GM13976 (cell line): ENCODE measurements around the gene CARNS1.

Experiments used
- DNase-seq: peaks from one replicate; pipeline ENCODE4 v3.0.0; 2012; ENCODE audit warnings: low spot score
- in situ Hi-C: fragments of 300-500 bp; cut with MboI; formaldehyde crosslinking; loops from one replicate; pipeline ENCODE4 v1.12.0; 2022; ENCODE audit warnings: low sequenced_read_pairs, mixed read lengths, inconsistent platforms; ENCODE audit not compliant: unreplicated experiment
- TF ChIP-seq, protein P1 (sequence below): IDR thresholded peaks from 2 replicates; pipeline ENCODE4 v1.5.1; 2012; ENCODE audit warnings: borderline replicate concordance, mild to moderate bottlenecking; ENCODE audit not compliant: insufficient read depth; ENCODE audit errors: extremely low read depth, missing control alignments, control extremely low read depth

Gene CARNS1

DNA sequence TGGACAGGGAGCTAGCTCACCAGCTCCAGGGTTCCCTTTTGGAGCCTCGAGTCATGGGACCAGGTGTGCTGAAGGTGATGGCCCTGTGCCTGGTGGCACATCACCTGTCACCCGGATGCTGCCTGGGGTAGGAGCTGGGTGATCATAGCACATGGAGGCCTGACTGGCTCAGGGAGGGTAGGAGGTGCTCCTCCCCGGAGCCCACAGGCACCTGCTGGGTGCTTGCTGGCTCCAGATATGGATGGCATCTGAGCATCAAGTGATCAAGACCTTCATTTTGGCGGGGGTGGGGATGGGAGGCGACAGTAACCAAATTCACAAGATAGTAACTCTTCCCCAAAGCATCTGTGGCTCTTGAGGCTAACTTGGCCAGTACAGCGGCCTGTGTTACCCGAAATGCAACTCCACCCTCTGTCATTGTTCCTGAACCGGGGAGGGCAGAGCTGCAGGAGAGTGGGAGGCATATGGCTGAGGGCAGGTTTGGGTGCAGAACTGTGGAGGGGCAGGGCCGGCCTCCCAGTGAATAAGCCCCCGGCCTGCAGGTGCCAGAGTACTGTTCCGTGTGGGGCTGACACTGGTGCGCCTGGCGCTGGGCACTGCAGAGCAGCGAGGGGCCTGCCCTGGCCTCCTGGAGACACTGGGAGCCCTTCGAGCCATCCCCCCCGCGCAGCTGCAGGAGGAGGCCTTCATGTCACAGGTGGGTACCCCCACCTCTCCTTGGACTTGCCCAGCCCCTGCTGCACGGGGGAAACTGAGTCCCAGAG, 6.9 kb upstream of the CARNS1 start:
- no peak for DNase-seq
- in situ Hi-C loops: no loop called here
- TF ChIP-seq, protein P1, sequence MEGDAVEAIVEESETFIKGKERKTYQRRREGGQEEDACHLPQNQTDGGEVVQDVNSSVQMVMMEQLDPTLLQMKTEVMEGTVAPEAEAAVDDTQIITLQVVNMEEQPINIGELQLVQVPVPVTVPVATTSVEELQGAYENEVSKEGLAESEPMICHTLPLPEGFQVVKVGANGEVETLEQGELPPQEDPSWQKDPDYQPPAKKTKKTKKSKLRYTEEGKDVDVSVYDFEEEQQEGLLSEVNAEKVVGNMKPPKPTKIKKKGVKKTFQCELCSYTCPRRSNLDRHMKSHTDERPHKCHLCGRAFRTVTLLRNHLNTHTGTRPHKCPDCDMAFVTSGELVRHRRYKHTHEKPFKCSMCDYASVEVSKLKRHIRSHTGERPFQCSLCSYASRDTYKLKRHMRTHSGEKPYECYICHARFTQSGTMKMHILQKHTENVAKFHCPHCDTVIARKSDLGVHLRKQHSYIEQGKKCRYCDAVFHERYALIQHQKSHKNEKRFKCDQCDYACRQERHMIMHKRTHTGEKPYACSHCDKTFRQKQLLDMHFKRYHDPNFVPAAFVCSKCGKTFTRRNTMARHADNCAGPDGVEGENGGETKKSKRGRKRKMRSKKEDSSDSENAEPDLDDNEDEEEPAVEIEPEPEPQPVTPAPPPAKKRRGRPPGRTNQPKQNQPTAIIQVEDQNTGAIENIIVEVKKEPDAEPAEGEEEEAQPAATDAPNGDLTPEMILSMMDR: no peak

DNA sequence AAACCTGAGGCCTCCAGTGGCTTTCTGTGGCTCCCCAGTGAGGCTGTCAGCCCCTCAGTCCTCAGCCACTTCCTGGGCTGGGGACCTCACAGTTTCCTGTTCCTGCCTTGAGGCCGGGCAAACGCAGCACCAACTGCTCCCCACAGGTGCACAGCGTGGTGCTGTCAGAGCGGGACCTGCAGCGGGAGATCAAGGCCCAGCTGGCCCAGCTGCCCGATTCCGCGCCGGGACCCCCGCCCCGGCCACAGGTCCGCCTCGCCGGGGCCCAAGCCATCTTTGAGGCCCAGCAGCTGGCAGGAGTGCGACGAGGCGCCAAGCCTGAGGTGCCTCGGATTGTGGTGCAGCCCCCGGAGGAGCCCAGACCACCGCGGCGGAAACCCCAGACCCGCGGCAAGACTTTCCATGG, 6.2 kb upstream of the CARNS1 start:
- TF ChIP-seq, protein P1: no peak
- in situ Hi-C loops: no loop called here
- peak; percentile 83 for DNase-seq

DNA sequence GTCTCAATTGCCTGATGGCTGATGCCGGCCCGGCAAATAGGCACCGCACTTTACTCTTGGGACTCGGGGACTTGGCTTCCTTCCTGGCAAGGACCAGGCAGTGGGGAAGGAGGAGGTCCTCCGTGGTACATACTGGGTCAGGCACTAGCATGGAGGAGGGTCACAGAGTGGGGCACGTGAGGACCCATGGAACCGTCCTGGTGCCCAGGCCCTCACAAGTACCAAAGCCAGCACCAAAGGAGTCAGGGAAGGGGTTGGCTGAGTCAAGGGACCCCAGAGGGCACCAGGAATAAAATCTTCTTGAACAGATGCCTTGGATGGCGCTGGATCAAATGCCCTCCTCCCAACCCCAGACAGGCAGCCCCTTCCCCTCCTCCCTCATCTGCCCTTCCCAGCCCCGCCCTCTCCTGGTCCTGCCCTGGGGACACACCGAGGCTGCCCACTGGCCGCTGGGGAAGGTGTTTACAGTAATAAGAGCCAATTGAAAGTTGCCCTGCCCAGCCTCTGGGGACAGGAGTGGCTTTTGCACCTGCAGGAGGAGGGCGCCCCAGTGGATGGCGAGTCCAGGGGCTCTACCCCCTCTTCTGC, 5.6 kb upstream of the CARNS1 start:
- no peak for DNase-seq
- in situ Hi-C loops: no loop called here
- TF ChIP-seq, protein P1: no peak

DNA sequence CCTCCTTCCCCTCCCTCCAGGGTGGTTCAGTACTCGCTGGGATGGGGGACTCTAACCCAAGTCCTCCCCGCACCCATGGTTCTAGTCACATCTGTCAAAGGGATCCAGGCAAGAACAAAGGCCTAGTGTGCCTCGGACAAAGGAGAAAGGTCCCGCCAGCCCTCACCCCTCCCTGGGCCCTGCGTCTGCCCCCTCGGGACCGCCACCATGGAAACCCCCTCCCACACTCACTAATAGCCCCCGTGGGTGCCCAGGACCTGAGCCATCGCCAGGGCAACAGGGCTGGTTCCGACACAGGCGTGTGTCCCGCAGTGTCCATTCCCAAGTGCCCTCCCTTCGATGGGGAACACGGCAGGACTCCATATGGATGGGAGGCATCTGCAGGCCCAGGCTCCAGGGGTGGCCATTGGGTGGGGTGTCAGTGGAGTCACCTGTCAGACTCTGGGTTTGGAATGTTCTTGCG, 5.1 kb upstream of the CARNS1 start:
- TF ChIP-seq, protein P1: no peak
- in situ Hi-C loops: no loop called here

DNA sequence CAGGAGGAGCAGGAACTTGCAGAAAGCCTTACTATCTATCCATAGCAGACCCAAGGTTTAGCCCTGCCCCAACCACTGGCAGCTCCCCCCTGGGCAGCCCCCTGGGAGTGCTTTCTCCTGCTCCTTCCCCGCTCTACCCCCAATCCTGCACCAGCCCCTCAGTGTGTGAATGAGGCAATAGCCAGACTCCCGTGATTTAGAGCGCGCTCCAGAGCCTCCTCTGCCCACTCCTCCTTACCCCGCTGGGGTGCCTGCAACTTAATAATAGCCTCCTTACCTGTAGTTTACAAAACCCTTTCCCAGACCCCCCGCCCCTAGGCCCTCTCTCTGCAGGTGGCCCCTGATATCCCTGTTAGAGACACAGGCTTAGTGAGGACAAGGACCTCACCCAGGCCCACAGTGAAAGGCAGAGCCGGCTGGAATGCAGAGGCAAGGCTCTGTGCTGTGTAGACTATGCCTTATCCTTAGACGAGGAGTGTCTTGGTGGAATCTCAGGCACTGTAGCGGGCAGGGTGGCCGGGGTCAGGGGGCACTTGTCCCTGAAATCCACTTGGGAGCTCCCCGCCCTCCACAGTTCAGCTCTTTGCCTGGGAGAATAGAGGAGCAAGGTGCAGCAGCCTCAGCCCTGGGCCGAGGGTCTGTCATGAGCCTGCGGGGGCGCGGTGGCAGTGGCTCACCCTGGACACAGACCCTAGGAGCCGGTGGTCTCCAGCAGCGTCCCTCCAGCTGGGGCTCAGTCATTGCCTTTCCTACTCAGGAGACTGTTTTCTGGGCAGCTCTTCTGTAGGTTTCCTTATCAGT, 4.3 kb upstream of the CARNS1 start:
- TF ChIP-seq, protein P1: no peak
- DNase-seq: no peak
- in situ Hi-C loops: no loop called here

More for the DNA sequence above, 5.1 kb upstream of the CARNS1 start:
- DNase-seq: no peak

DNA sequence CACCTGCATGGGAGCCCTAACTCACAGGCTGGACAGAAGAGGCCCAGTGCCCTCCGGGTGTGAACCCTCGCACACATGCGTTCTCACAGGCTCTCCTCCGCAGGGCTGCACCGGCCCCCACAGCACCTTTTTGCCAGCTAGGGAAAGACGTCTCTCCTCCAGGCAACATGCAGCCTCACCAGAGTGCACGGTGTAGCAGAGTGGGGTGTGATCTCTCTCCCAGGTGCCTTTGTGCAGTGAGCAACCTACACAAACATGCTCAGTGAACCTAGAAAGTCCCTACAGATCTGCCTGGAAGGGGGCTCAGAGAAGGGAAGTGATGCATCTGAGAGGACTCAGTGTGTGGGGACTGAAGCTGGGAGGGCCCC, 3.7 kb upstream of the CARNS1 start:
- in situ Hi-C loops: no loop called here
- DNase-seq: no peak
- TF ChIP-seq, protein P1: no peak
